Measurements from ENCODE around the gene RND2.

- TF ChIP-seq CTCF (IDR thresholded peaks at IDR 0.05) (no peak), POLR2A (IDR thresholded peaks at IDR 0.05) (no peak)
Observed at GRCh38 chr17:43040655-43041054, 15.6 kb downstream of the RND2 start.

All from transverse colon (tissue), 3 donors.